T-helper 1 cell treated with Interleukin-12 subunit alpha and Interleukin-12 subunit beta and Interleukin-4 antibody, amounts not matched to agents 30 μg/mL and 1 μg/mL, for 36 hours (primary cell): ENCODE data around the gene CCL28.
"Not testable (repeated sequence)": the region's sequence is repeated elsewhere in the genome, so short reads cannot be mapped to it uniquely, and the experiment has no call there.

Source experiments
- H3K27ac Mint-ChIP-seq: one replicate; pipeline ENCODE4 v1.8.0; 2021; ENCODE audit warnings: mild to moderate bottlenecking, mixed read lengths
- H3K27me3 Mint-ChIP-seq: one replicate; pipeline ENCODE4 v1.8.0; 2021; ENCODE audit warnings: low read depth, mixed read lengths
- H3K36me3 Mint-ChIP-seq: one replicate; pipeline ENCODE4 v1.8.0; 2021; ENCODE audit warnings: low read depth, mixed read lengths
- H3K4me1 Mint-ChIP-seq: one replicate; pipeline ENCODE4 v1.8.0; 2021; ENCODE audit warnings: low read depth, mixed read lengths
- H3K4me3 Mint-ChIP-seq: one replicate; pipeline ENCODE4 v1.8.0; 2021; ENCODE audit warnings: mild to moderate bottlenecking, moderate library complexity, mixed read lengths
- H3K9me3 Mint-ChIP-seq: one replicate; pipeline ENCODE4 v1.8.0; 2021; ENCODE audit warnings: mixed read lengths

CCL28 gene, protein sequence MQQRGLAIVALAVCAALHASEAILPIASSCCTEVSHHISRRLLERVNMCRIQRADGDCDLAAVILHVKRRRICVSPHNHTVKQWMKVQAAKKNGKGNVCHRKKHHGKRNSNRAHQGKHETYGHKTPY

GRCh38 chr5:43412156-43412555, at the start of gene CCL28:
Gene CCL28 (minus strand): TSS chr5:43412391. CDS start chr5:43412316, 75 bp downstream.
- Mint-ChIP-seq H3K9me3 (no peaks in the 10 kb centered on the region), H3K36me3 (no peaks in the 10 kb centered on the region), H3K27me3 (peaks cover 4% of the 10 kb centered on the region), H3K4me1 (no peaks in the 10 kb centered on the region), H3K27ac (no peak within 1 kb of the TSS), H3K4me3 (no peak within 1 kb of the TSS)

DNA sequence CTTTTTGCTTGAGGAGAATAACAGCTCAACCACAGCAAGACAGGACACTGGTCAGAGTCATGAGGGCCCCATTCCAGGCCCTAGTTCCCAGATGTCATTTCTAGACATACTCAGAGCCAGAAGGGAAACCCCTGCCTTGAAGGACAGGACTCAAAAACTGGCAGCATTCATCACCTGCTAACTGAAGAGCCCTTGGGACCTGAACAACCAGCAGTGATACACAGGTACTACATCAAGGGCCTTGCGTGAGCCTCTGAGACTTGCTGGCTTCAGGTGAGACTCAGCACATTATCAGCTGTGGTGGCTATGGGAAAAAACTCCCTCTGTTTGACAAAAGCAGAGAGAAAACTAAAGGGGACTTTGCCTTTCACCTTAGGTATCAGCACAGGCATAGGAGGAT, 48.9 kb upstream of the CCL28 start:
- H3K4me1 Mint-ChIP-seq: no peaks in the 10 kb centered on the region
- H3K27me3 Mint-ChIP-seq: no peaks in the 10 kb centered on the region
- no peak overlapping the region for H3K27ac Mint-ChIP-seq
- H3K4me3 Mint-ChIP-seq: no peak overlapping the region
- H3K9me3 Mint-ChIP-seq: peaks cover 23% of the 10 kb centered on the region
- H3K36me3 Mint-ChIP-seq: peaks cover 47% of the 10 kb centered on the region

DNA sequence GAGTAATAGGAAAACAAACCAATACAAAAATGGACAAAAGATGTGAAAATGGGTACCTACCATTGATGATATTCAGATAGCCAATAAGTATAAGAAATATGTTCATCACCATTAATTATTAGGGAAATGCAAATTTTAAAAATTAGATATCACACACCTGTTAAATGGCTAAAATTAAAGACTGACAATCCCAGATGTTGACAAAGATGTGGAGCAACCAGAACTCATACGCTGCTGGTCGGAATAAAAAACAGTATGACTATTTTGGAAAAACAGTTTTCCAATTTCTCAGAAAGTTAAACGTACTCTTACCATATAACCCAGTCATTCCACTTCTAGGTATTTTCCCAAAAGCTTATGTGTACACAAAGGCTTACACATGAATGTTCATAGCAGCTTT, 44.4 kb upstream of the CCL28 start:
- peaks cover 44% of the 10 kb centered on the region for H3K36me3 Mint-ChIP-seq
- no peak overlapping the region for H3K4me3 Mint-ChIP-seq
- no peaks in the 10 kb centered on the region for H3K4me1 Mint-ChIP-seq
- no peak overlapping the region for H3K27ac Mint-ChIP-seq
- no peaks in the 10 kb centered on the region for H3K27me3 Mint-ChIP-seq
- peaks cover 20% of the 10 kb centered on the region for H3K9me3 Mint-ChIP-seq

- Mint-ChIP-seq H3K9me3 (peaks cover 40% of the 10 kb centered on the region), H3K36me3 (peaks cover 26% of the 10 kb centered on the region)
- not testable (repeated sequence) for H3K4me1 Mint-ChIP-seq, H3K27me3 Mint-ChIP-seq, H3K4me3 Mint-ChIP-seq, H3K27ac Mint-ChIP-seq
These were observed 29.4 kb upstream of the CCL28 start for GRCh38 chr5:43441575-43441974.

DNA sequence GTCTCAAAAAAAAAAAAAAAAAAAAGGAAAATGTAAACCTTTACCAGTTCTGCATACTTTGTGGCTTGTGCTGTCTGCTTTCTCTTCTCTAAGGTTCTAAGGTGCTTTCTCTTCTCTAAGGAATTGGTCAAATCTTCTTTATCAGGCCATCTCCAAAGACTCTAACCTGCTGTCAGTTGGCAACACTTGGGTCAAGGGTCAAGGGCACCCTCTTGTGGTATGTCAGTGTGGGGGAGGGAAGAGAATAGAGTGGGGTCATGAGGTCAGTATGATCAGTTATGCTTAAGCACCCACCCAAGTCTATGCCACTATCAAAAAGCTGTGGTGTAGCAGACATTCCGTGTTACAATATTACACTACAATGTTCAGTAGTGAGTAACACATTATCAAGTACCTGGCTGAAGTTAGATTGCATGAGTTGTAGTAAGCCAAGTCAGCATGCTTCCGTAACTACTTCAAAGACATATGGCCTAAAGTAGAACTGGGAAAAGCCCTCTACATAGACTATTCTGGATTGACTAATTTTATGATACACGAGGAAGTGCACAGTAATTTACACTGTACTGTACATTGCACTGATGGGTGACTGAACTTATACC, 25.0 kb upstream of the CCL28 start:
- peaks cover 21% of the 10 kb centered on the region for H3K9me3 Mint-ChIP-seq
- H3K4me3 Mint-ChIP-seq: no peak overlapping the region
- H3K27ac Mint-ChIP-seq: no peak overlapping the region
- H3K36me3 Mint-ChIP-seq: peaks cover 4% of the 10 kb centered on the region
- no peaks in the 10 kb centered on the region for H3K27me3 Mint-ChIP-seq
- no peaks in the 10 kb centered on the region for H3K4me1 Mint-ChIP-seq

DNA sequence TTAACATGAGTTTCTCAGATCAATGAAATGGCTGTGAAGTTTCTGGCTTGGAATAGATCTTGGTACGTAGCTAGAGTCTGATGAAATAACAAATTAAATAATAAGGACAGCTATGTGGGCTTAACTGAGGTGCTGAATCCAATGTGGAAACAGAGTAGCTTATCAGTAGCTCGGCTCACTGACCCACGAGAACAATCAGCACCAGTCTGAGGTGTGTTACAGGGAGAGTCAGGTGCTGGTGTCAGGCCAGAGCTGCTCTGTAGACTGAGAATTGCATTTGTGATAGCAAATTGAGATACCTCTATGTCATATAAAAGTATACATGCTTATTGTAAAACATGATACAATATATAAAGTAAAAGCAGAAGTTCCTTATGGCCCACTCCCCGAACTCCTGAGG, 21.2 kb upstream of the CCL28 start:
- H3K9me3 Mint-ChIP-seq: peaks cover 6% of the 10 kb centered on the region
- no peaks in the 10 kb centered on the region for H3K27me3 Mint-ChIP-seq
- no peak overlapping the region for H3K27ac Mint-ChIP-seq
- H3K36me3 Mint-ChIP-seq: no peaks in the 10 kb centered on the region
- H3K4me3 Mint-ChIP-seq: no peak overlapping the region
- no peaks in the 10 kb centered on the region for H3K4me1 Mint-ChIP-seq

DNA sequence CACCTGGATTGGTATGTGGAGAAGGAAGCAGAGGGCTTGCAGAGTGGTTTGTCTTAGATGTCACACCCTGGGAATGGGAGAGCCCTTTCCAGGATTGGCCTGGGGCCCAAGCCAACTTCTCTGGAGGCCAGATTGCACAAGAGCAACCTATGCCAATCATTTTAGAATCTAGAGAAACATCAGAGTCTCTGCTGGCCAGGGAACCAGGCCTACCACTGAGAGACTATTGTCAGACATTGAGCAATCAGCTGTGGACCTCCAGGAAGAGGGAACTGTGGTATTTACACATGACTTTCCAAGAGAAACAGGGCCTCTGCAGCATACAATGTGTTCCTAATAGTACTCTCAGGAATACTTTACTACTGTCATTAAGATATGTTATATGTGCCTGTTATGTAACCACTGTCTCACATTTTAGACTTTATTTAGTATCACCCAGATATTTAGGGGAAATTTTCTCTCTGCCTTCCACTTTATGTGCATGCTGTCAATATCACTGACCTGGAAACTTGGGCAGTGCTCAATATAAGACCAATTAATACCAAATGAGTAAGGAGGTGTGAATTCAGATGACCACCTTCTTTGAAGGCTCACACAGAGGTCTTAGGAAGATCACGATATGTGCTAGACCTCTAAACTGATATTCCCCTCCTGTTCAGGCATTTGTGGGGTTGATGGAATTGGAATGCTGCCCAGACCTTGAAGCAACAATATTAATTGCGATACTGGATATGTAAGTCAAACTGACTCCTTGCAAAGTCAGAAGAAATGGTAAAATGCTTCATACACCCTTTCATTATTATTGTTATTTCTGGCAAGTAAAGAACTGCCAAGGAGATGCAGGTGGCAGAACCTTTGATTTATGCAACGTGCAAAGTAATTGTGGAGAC, 20.5 kb upstream of the CCL28 start:
- no peaks in the 10 kb centered on the region for H3K4me1 Mint-ChIP-seq
- no peak overlapping the region for H3K27ac Mint-ChIP-seq
- no peaks in the 10 kb centered on the region for H3K27me3 Mint-ChIP-seq
- H3K9me3 Mint-ChIP-seq: no peaks in the 10 kb centered on the region
- H3K4me3 Mint-ChIP-seq: no peak overlapping the region
- no peaks in the 10 kb centered on the region for H3K36me3 Mint-ChIP-seq

GRCh38 chr5:43429706-43430105, 17.5 kb upstream of the CCL28 start:
- Mint-ChIP-seq H3K27me3 (no peaks in the 10 kb centered on the region), H3K4me3 (no peak overlapping the region), H3K9me3 (no peaks in the 10 kb centered on the region), H3K36me3 (no peaks in the 10 kb centered on the region), H3K4me1 (no peaks in the 10 kb centered on the region), H3K27ac (no peak overlapping the region)

DNA sequence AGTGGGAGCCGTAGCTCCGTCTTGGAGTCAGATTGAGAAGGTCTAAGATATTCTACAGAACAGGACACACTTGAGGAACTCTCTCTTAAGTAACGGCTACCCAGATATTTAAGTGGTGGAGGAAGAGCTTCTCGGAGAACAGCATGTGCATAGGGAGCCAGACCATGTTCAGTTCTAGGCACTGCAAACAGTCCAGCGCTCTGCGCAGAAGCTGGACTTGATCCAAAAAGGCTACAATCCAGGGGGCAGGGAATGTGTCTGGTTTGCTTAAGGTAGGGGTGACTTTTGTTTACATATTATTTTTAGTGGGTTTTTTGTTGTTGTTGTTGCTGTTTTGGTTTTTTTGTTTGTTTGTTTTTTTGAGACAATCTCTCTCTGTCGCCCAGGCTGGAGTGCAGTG, 16.8 kb upstream of the CCL28 start:
- H3K27me3 Mint-ChIP-seq: no peaks in the 10 kb centered on the region
- no peak overlapping the region for H3K4me3 Mint-ChIP-seq

DNA sequence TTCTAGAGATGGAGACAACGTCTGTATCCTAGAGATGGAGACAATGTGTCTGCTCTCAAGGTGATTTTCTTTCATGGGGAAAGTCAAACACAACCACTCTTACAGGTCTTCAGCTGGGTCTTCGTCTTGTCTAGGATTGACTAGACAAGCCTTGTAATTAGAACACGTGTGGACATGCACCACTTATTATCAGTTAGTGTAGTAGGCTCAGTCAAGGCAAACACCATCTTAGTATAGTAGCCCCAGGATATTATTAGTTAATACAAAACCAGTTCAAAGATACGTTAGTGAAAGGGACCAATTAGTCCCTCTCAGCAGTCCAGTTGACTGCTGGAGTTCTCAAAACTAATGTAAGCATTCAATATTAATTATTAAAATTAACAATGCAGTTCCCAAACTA, 15.1 kb upstream of the CCL28 start:
- H3K4me1 Mint-ChIP-seq: no peaks in the 10 kb centered on the region
- H3K27ac Mint-ChIP-seq: no peak overlapping the region
- H3K9me3 Mint-ChIP-seq: no peaks in the 10 kb centered on the region
- H3K36me3 Mint-ChIP-seq: no peaks in the 10 kb centered on the region
- H3K4me3 Mint-ChIP-seq: no peak overlapping the region
- no peaks in the 10 kb centered on the region for H3K27me3 Mint-ChIP-seq

More for the DNA sequence above, 16.8 kb upstream of the CCL28 start:
- H3K9me3 Mint-ChIP-seq: no peaks in the 10 kb centered on the region
- no peak overlapping the region for H3K27ac Mint-ChIP-seq
- no peaks in the 10 kb centered on the region for H3K4me1 Mint-ChIP-seq
- no peaks in the 10 kb centered on the region for H3K36me3 Mint-ChIP-seq

GRCh38 chr5:43425983-43426382, 13.8 kb upstream of the CCL28 start:
- Mint-ChIP-seq H3K4me3 (no peak overlapping the region), H3K36me3 (no peaks in the 10 kb centered on the region), H3K27me3 (no peaks in the 10 kb centered on the region), H3K4me1 (no peaks in the 10 kb centered on the region), H3K9me3 (no peaks in the 10 kb centered on the region), H3K27ac (no peak overlapping the region)

GRCh38 chr5:43423086-43423485, 10.9 kb upstream of the CCL28 start:
- not testable (repeated sequence) for H3K36me3 Mint-ChIP-seq, H3K27me3 Mint-ChIP-seq, H3K4me1 Mint-ChIP-seq, H3K4me3 Mint-ChIP-seq, H3K9me3 Mint-ChIP-seq, H3K27ac Mint-ChIP-seq

DNA sequence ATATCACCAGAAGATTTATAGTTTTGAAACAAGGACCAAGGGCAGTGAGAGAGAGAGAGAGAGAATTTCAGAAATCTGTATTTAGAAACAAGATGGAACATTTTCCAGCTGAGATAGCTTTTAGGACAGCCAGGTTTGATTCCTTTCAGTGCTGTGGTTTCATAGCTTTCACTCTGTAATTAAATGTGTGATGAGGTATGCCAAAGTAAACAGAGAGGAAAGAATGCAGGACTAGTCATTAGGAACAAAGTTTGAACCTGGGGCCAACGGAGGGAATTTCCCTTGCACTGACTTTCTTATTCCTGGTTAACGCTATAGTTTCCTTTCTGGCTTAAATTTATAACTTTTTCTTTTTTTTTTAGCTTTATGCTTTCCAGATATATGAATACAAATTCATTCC, 10.0 kb upstream of the CCL28 start:
- Mint-ChIP-seq H3K27ac (no peak overlapping the region), H3K27me3 (no peaks in the 10 kb centered on the region), H3K4me1 (no peaks in the 10 kb centered on the region), H3K9me3 (no peaks in the 10 kb centered on the region), H3K36me3 (no peaks in the 10 kb centered on the region), H3K4me3 (no peak overlapping the region)

GRCh38 chr5:43421450-43422133, 9.4 kb upstream of the CCL28 start:
- H3K4me1 Mint-ChIP-seq: no peaks in the 10 kb centered on the region
- H3K27ac Mint-ChIP-seq: no peak overlapping the region
- no peaks in the 10 kb centered on the region for H3K27me3 Mint-ChIP-seq
- no peak overlapping the region for H3K4me3 Mint-ChIP-seq
- no peaks in the 10 kb centered on the region for H3K36me3 Mint-ChIP-seq
- no peaks in the 10 kb centered on the region for H3K9me3 Mint-ChIP-seq

- H3K27me3 Mint-ChIP-seq: peaks cover 4% of the 10 kb centered on the region
- H3K9me3 Mint-ChIP-seq: no peaks in the 10 kb centered on the region
- no peak overlapping the region for H3K27ac Mint-ChIP-seq
- no peak overlapping the region for H3K4me3 Mint-ChIP-seq
- H3K36me3 Mint-ChIP-seq: no peaks in the 10 kb centered on the region
- H3K4me1 Mint-ChIP-seq: no peaks in the 10 kb centered on the region
These were observed 8.1 kb upstream of the CCL28 start for GRCh38 chr5:43420241-43420640.
